Panc1 (cell line): ENCODE results near the gene TMEM121. TPM values are rescaled to one million over a fixed set of nuclear protein-coding genes. Genes with fewer than 3 reads are reported as not detected.

ENCODE experiments used
- ATAC-seq: fragments of 200-7000 bp; cut with Tn5 transposase; 2 replicates; pipeline ENCODE4 v1.9.1; 2020; ENCODE audit warnings: mild to moderate bottlenecking, moderate library complexity
- BruUV-seq: library from RNA; stranded (reverse); fragments of 400-500 nt; replicated peaks from 2 replicates; lab custom pipeline; 2021; lab: Mats Ljungman, UMichigan
- CTCF ChIA-PET: fragments of 300-600 bp; sonication (Branson Sonifier 250); formaldehyde crosslinking; loops from one replicate; lab custom pipeline; 2022; ENCODE audit warnings: antibody characterized with exemption; lab: Charles Lee
- POLR2A ChIA-PET: fragments of 300-600 bp; sonication (Branson Sonifier 250); formaldehyde crosslinking; loops from one replicate; lab custom pipeline; 2022; ENCODE audit warnings: antibody characterized with exemption; lab: Charles Lee
- DNase-seq: peaks from one replicate; pipeline ENCODE4 v3.0.0-alpha.2; 2010; ENCODE audit warnings: low read depth, low spot score
- H3K27ac ChIP-seq: 2 replicates; pipeline ENCODE4 v1.5.1; 2011; ENCODE audit warnings: mild to moderate bottlenecking, low read length, inconsistent platforms
- H3K27me3 ChIP-seq: fragments of 200-500 bp; sonication (Bioruptor generic); 2 replicates; pipeline ENCODE4 v1.6.0; 2014; ENCODE audit warnings: low read length, inconsistent platforms; ENCODE audit not compliant: control insufficient read depth, insufficient read depth
- H3K36me3 ChIP-seq: fragments of 200-500 bp; sonication (Bioruptor generic); 2 replicates; pipeline ENCODE4 v1.5.1; 2014; ENCODE audit warnings: inconsistent platforms, mild to moderate bottlenecking, low read length, moderate library complexity; ENCODE audit not compliant: control insufficient read depth, insufficient read depth
- H3K4me1 ChIP-seq: 2 replicates; pipeline ENCODE4 v1.5.1; 2011; ENCODE audit warnings: inconsistent platforms, mild to moderate bottlenecking, low read length, moderate library complexity; ENCODE audit not compliant: control insufficient read depth, insufficient read depth
- H3K4me3 ChIP-seq, 2 experiments: 2 replicates each; pipeline ENCODE4 v1.5.1; 2011 to 2012; ENCODE audit warnings: low read depth in 2 of 2, low read length in 2 of 2, mild to moderate bottlenecking in 2 of 2, inconsistent platforms in 1 of 2, moderate library complexity in 1 of 2
- H3K9me3 ChIP-seq: fragments of 200-500 bp; sonication (Bioruptor generic); 2 replicates; pipeline ENCODE4 v1.5.1; 2014; ENCODE audit warnings: low read depth, mild to moderate bottlenecking, inconsistent platforms, low read length, moderate library complexity; ENCODE audit not compliant: control insufficient read depth, insufficient read depth
- CTCF ChIP-seq: fragments of 450-650 bp; IDR thresholded peaks from 2 replicates; pipeline ENCODE4 v1.5.1; 2017; ENCODE audit warnings: mild to moderate bottlenecking
- POLR2AphosphoS5 ChIP-seq: IDR thresholded peaks from 2 replicates; pipeline ENCODE4 v1.6.1; 2012; ENCODE audit warnings: mild to moderate bottlenecking, low read depth, low read length, moderate library complexity
- REST ChIP-seq, 2 experiments: IDR thresholded peaks; 2 replicates each; pipeline ENCODE4 v1.6.1; 2011 to 2012; ENCODE audit warnings: low read depth in 2 of 2, control low read depth in 1 of 2, low read length in 1 of 2, mild to moderate bottlenecking in 1 of 2, moderate library complexity in 1 of 2; ENCODE audit not compliant: insufficient read depth in 1 of 2
- SIN3A ChIP-seq: IDR thresholded peaks from 2 replicates; pipeline ENCODE4 v1.6.1; 2012; ENCODE audit warnings: low read depth, mild to moderate bottlenecking, low read length, moderate library complexity, borderline replicate concordance; ENCODE audit not compliant: insufficient read depth
- TCF7L2 ChIP-seq: IDR thresholded peaks from 2 replicates; pipeline ENCODE4 v1.6.1; 2011; ENCODE audit warnings: mild to moderate bottlenecking, low read depth, low read length, inconsistent platforms
- in situ Hi-C: cut with HindIII; loops from 2 replicates; pipeline ENCODE4 v1.10.0; 2016; ENCODE audit warnings: low sequenced_read_pairs, low pct_unique_long_range_greater_than_20kb
- intact Hi-C: fragments of 100-400 bp; cut with micrococcal nuclease; formaldehyde crosslinking; loops from one replicate; pipeline ENCODE4 v1.10.0; 2022; ENCODE audit not compliant: unreplicated experiment
- total RNA-seq: library from RNA; stranded (reverse); gene quantifications from one replicate; pipeline ENCODE4 v1.2.1, GENCODE V29; 2021; ENCODE audit not compliant: unreplicated experiment

TMEM121 gene
- total RNA-seq, 1 experiment from 2014 or later, result 4.6 TPM

- intact Hi-C loops (no loop called here), in situ Hi-C loops (no loop called here)
- no TSS peak for BruUV-seq
- ChIA-PET POLR2A (no interaction called here), CTCF (no interaction called here)
- TF ChIP-seq CTCF (no peak), POLR2AphosphoS5 (no peak), REST (IDR thresholded peaks at IDR 0.05; ENCODE audit: insufficient read depth in 1 of 2, low read depth in 2 of 2, low read length in 1 of 2) (no peak), TCF7L2 (no peak), SIN3A (no peak)
- Histone ChIP-seq H3K27me3 (no peaks in the 10 kb centered on the region), H3K4me1 (no peaks in the 10 kb centered on the region), H3K4me3 (no peak overlapping the region), H3K36me3 (no peaks in the 10 kb centered on the region), H3K27ac (no peak overlapping the region), H3K9me3 (no peaks in the 10 kb centered on the region)
- ATAC-seq (no peak), DNase-seq (no peak)
Measured at GRCh38 chr14:105534586-105534985, 8.2 kb downstream of the TMEM121 start.

- ATAC-seq (no peak), DNase-seq (no peak)
- in situ Hi-C loops, result no loop called here
- no peak overlapping the region for H3K27ac ChIP-seq
- H3K27me3 ChIP-seq, result no peaks in the 10 kb centered on the region
- ChIA-PET CTCF (no interaction called here), POLR2A (no interaction called here)
- BruUV-seq, result no TSS peak
- TF ChIP-seq TCF7L2 (no peak), CTCF (no peak), REST (IDR thresholded peaks at IDR 0.05; ENCODE audit: insufficient read depth in 1 of 2, low read depth in 2 of 2, low read length in 1 of 2) (no peak), POLR2AphosphoS5 (no peak), SIN3A (no peak)
- H3K4me3 ChIP-seq, result no peak overlapping the region
- H3K4me1 ChIP-seq, result no peaks in the 10 kb centered on the region
- H3K36me3 ChIP-seq, result no peaks in the 10 kb centered on the region
- no peaks in the 10 kb centered on the region for H3K9me3 ChIP-seq
- intact Hi-C loops, result no loop called here
Measured at GRCh38 chr14:105536051-105536450, 9.7 kb downstream of the TMEM121 start.
